Jurkat, Clone E6-1 (cell line): Measurements from ENCODE around the gene OGDHL.
"Not testable (repeated sequence)": the region's sequence is repeated elsewhere in the genome, so short reads cannot be mapped to it uniquely, and the experiment has no call there.

Experiments used
- DNase-seq: peaks from one replicate; pipeline ENCODE4 v3.0.0-alpha.2; 2011; ENCODE audit warnings: low read depth, low spot score
- H3K4me3 ChIP-seq: 2 replicates; pipeline ENCODE4 v1.5.1; 2011; ENCODE audit warnings: mild to moderate bottlenecking, low read length, control low read depth, moderate library complexity

Gene OGDHL

GRCh38 chr10:49759787-49760551 is 2.2 kb downstream of the OGDHL start:
- H3K4me3 ChIP-seq = no peak overlapping the region
- DNase-seq = no peak

DNA sequence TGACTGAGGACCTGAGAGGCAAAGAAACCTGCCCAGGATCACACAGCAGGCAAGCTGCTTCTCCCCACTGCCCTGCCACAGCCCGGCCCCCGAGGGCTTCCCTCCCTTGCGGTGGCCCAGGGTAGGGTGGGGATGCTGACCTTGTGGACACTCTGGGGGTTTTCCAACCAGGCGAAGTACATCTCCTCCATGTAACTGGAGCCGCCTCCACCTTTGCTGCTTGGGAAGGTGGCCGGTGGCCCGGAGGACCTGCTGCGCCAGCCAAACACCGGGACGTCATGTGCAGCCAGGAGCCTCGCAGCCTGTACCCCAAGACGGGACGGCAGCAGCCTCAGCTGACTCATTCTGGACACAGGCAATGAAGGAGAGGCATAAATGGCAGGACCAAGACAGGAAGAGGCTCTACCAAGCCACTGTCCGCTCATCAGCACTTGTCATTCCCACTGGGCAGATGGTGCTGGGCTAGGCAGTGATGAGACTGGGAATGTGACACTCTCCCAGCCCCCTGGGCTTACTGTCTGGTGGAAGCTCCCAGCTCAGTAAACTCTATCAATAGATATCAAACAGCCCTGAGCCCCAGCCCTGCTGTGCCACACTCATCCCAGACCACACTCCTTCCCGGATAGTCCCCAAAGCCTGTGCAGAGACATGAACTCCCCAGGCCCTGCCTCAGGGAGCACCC is 3.7 kb downstream of the OGDHL start:
- no peak for DNase-seq
- H3K4me3 ChIP-seq = no peak overlapping the region

- H3K4me3 ChIP-seq = no peak overlapping the region
- no peak for DNase-seq
Observed at GRCh38 chr10:49756641-49757040, 5.5 kb downstream of the OGDHL start.

DNA sequence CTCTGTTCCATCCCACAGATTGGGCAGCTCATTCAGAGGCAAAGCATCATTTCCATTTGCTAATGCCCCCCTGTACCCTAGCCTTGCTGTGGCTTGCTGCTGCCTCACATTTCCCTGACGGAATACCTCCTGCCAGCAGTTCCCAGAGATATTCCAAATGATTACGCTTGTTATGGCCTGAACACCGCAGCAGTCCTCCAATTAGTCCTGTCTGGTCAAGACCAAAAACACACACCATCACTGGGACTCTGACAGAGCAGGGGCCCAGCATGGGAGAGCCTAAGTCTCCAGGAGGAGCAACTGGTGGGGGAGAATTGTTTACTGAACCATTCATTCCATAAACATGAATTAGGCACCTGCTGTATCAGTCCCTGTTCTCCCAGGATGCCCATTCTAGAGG is 6.1 kb downstream of the OGDHL start:
- no peak for DNase-seq

DNA sequence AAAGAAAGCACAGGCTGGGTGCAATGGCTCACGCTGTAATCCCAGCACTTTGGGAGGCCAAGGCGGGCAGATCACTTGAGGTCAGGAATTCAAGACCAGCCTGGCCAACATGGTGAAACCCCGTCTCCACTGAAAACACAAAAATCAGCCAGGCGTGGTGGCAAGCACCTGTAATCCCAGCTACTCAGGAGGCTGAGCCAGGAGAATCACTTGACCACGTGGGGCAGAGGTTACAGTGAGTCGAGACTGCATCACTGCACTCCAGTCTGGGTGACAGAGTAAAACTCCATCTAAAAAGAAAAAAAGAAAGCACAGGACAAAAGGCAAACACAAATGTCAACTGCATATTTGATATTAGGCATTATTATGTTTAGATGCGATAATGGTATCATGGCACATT is 7.2 kb downstream of the OGDHL start:
- DNase-seq = not testable (repeated sequence)

More for the DNA sequence above, 6.1 kb downstream of the OGDHL start:
- H3K4me3 ChIP-seq = no peak overlapping the region

GRCh38 chr10:49752584-49752983 is 9.5 kb downstream of the OGDHL start:
- no peak for DNase-seq
- H3K4me3 ChIP-seq = no peak overlapping the region

More for the DNA sequence above, 7.2 kb downstream of the OGDHL start:
- H3K4me3 ChIP-seq = not testable (repeated sequence)

DNA sequence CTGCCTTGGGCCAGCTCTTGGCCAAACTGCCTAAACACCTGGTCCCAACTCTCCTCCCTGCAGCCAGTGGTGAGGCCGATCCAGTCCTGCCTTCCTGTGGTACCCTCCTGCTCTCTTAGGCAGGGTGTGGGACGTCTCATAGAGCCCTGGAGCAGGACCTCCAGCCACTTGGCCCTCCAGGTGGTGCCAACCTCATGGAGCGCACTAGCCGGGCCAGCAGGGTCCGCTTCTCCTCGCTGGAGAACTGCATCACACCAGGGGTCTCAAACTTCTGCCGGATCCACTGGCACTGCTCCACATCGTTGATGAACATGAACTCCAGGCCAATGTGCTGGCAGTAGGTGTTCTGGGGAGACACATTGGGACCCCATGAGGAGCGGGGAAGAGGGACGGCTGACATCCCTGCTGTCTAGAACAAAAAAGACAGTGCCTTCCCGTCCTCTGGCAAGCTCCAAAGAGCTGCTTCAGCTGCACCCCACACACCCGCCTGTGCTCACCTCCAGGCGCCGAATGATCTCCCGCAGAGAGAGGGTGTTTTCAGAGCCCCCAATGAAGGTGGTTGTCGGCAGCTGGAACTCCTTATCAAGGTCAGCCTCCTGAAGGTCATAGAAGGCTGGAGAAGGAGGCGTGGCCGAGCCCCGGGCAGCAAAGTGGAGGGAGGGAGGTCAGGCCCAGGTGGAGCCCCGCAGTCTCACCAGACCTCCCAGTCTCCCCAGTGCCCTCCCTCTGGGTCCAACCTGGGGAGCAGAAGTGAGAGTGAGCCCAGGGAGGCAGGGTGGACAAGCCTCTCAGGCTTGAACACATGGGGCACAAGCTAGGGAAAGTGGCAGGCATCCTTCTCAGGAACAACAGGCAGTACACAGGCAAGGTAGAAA is 10.2 kb downstream of the OGDHL start:
- no peak for DNase-seq
- no peak overlapping the region for H3K4me3 ChIP-seq

DNA sequence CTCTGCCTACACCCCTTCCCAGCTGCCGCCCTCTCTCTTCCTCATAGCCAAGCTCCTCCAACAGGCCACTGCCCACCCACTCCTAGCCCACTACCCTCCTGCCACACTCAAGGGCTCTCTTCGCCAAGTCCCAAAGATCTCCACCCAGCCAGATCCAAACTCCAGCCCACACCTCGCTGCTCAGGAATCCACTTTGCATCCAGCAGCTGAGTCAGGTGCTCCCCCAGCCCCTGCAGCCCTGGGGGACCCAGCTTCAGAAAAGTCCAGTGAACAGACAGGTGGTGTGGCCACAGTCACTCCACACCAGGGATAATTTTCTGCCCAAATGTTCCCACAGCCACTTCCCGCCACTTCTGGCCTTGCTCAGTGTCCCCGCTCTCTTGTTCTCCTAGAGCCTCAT is 10.9 kb downstream of the OGDHL start:
- no peak for DNase-seq
- H3K4me3 ChIP-seq = no peak overlapping the region

- no peak overlapping the region for H3K4me3 ChIP-seq
- DNase-seq = no peak
Observed at GRCh38 chr10:49750546-49750945, 11.6 kb downstream of the OGDHL start.

DNA sequence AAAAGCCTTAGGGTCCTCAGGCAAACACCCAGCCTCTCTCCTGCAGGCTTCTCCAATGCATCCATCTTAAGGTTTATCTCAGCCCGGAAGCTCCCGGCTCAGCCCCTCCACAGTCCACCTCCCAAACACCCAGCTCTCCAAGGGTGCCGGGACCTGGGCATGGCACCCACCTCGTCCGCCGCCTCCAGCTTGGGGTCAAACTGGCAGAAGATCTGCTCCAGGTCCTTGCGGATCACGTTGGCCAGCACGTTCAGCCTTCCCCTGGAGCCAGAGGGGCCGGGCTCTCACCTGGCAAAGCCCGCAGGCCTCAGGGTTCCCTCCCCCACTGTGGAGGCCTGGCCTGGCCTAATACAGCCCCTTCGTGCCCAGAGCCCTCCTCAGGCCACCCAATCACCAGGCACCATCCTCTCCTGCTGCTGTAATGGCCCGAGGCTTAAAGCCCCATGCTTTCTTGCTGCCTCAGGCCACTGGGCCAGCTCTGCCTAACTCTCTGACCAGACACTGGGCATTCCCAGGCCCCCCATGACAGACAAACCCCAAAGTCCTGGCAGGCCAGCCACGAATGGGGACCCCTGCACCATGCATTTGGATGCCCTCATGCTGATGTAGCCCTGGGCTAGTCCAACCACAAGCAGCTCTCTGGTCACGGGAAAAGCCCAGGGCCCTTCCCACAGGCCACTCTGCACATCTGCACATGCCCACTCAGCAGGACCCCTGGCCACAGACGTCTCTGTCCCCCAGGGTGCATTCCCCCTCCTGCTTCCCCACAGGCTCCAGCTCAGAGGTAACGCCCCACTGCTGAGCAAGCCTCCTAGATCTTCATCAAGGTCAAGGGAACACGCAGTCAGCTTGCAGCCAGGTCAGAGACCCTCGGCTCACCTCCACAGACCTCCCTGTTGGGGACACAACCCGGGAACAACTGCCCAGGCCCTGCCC is 12.3 kb downstream of the OGDHL start:
- no peak overlapping the region for H3K4me3 ChIP-seq

DNA sequence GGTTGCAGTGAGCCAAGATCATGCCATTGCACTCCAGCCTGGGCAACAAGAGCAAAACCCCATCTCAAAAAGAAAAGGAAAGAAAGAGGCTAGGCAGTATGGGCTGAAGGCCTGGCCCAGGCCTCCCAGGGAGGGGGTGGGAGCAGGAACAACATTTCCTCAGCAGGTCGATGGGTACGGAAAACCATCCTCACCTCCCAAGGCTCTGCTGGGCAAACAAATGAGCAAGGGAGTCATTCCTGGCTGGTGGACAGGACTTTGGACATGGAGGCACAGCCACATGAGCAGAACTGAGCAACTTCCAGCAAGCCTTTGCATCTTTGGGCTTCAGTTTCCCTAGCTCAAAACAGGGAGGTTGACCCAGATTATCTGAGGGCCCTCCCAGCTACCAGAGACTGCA is 13.0 kb downstream of the OGDHL start:
- no peak overlapping the region for H3K4me3 ChIP-seq
- DNase-seq = no peak

More for the DNA sequence above, 12.3 kb downstream of the OGDHL start:
- no peak for DNase-seq

- no peak overlapping the region for H3K4me3 ChIP-seq
- DNase-seq = no peak
Observed at GRCh38 chr10:49748006-49748405, 14.1 kb downstream of the OGDHL start.

DNA sequence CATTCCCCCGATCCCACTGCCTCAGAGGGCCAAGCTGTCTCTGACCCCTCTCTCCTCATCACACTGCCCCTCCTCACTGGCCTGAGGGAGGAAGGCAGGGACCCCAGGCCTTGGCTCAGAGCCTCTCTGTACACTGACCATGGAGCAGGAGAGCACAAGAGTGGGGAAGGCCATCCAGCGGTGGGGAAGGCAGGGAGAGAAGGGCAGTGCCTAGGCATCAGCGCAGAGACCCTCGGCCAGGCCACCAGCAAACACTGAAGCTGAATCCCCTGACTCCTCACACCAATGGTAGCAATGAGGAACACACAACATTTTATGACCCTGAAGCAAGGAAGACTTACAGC is 14.8 kb downstream of the OGDHL start:
- no peak for DNase-seq
- H3K4me3 ChIP-seq = no peak overlapping the region

GRCh38 chr10:49746626-49747302 is 15.4 kb downstream of the OGDHL start:
- H3K4me3 ChIP-seq = no peak overlapping the region
- DNase-seq = no peak

- H3K4me3 ChIP-seq = no peak overlapping the region
- DNase-seq = no peak
Observed at GRCh38 chr10:49745756-49746155, 16.4 kb downstream of the OGDHL start.

DNA sequence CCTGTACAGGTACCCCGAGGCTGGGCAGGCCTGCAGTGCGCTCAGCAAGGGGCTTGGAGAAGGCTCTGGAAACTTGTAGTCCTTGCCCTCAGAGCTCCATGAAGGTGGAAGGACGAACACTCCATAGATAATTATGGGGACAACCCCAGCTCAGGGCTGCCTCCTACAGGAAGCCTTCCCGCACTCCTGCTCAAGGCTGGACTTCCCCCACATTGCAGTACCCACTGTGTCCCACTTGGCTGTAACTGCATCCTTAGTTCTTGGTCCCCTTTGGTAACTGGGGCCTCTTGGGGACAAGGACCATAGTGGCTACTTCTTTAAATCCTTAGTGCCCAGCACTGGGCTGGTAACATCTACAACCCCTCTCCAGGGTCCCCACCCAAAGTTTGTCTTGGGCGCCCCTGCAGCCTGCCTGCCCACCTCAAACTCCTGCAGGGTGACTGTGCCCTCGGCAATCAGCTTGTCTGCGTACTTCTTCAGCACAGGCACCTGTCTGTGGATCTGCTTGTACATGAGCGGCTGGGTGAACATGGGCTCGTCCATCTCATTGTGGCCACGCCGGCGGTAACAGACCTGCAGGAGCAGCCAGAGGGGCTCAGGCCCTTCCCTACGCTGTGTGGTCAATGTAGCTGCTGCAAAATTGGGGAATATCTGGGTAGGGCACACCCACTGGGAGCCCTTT is 17.1 kb downstream of the OGDHL start:
- DNase-seq = no peak
- no peak overlapping the region for H3K4me3 ChIP-seq

GRCh38 chr10:49744091-49744685 is 17.9 kb downstream of the OGDHL start:
- H3K4me3 ChIP-seq = no peak overlapping the region
- DNase-seq = no peak
